IPS-NIHi7 (cell line): Measurements from ENCODE around the gene PCED1B.
A peak's percentile ranks its signal among the peaks of the same experiment; 100 is the strongest.
"Not testable (repeated sequence)": the region's sequence is repeated elsewhere in the genome, so short reads cannot be mapped to it uniquely, and the experiment has no call there.

ENCODE experiments used
- DNase-seq: peaks from one replicate; pipeline ENCODE4 v3.0.0; 2012; ENCODE audit warnings: mixed read lengths; ENCODE audit errors: extremely low spot score

Gene PCED1B

DNA sequence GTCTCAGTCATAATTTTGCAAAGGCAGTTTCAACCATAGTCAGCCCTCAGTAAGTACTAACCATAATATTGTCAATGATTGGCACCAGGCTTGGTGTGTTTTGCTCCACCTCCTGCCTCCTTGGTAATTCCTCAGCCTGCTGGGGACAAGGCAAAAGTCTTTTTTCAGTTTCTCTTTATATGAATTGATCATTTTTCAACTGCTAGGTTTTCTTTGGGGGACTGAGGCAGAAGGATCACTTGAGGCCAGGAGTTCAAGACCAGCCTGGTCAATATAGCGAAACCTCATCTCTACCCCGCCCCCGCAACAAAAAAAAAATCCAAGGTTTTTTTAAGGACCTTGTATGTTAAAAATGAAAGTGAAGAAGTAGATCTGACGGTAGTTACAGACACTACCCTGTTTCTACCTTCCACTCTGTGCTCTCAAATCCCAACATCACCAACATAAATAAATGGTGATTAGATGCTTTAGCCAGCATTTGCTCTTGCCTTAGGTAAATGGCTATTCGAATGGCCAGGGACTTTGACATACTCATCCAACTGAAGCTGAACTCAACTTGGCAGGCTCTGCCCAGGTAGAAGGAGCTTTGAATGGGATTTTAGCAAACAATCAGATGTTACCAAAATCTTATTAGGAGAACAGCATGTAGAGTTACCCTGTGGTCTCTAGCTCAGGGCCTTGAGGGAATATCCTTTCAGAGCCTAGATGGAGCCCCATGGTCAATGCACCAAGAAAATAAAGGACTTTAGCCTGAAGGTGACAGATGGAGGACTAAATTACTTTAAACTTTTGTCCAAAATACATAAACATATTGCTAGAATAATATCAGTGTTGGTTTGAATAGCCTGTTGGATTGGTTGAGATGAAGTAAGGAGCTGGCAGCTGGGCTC is 127.3 kb downstream of the PCED1B start:
- DNase-seq: no peak

DNA sequence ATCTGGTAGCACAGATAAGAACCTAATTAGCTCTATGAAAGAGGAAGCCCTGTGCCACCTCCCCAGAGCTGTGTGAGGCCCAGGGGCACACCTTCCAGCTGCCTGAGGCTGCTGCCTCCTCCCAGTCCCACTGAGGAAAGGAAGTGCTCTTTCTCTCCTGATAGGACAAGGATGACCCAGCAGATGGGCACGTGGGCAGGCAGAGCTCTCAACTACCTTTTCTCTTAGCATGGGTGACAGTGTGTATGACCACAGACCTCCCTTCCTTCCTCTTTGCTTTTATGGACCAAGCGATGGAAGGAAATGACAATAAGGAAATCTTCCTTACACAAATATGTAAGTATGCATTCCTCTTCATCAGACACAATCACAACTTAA is 127.9 kb downstream of the PCED1B start:
- DNase-seq: no peak

DNA sequence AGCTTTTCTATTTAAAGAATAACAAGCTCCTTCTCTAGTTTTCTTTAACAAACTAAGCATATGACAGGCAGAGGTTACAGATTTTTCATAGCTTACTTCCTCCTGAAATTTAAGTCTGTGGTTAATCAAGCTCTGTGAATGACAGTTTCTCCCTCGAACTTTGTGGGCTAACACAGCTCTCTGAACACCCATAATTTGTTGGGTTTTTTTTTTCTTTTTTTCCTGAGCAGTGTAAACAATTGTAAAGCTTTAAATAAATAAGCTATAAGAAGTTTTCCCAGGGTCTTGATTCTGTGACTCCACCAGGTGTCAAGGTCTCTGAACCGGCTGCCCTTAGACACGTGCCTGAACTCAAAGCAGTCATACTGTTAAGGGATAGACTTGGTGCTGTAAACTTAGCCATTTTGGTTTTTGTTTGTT is 128.4 kb downstream of the PCED1B start:
- no peak for DNase-seq

DNA sequence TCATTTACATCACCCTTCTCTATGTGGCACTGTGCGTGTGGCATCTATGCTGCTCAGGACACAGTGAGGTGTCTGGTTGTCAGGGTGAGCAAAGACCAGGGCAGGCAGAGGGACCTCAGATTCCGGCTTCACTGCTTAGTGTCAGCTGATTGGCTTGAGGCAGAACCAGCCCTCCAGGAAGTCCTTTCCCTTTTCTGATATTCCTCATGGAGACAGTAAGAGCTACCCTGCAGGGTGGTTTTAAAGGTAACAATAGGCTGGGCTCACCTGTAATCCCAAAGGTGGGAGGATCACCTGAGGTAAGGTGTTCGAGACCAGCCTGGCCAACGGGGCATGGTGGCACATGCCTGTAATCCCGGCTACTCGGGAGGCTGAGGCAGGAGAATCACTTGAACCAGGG is 129.6 kb downstream of the PCED1B start:
- peak; percentile 43 for DNase-seq

- no peak for DNase-seq
Measured at GRCh38 chr12:47210776-47211175, 131.4 kb downstream of the PCED1B start.

- DNase-seq: no peak
Measured at GRCh38 chr12:47212701-47213039, 133.2 kb downstream of the PCED1B start.

DNA sequence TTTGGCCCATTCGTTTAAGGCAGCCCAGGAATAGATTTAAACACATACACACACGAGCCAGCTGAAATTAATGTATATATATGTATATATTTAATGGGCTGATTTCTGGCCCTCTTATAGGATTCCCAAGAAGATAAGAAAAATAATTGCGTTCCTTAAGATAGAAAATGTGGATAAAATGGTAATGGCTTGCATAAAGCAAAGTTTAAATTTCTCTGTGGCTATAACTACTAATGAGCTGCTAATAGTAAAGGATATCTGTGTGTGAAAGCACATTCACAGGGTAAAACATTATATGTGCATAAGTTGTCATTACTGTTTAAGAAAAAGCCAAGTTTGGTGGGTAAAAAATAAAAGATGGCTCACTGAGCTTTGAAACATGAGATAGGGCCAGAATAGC is 134.0 kb downstream of the PCED1B start:
- no peak for DNase-seq

DNA sequence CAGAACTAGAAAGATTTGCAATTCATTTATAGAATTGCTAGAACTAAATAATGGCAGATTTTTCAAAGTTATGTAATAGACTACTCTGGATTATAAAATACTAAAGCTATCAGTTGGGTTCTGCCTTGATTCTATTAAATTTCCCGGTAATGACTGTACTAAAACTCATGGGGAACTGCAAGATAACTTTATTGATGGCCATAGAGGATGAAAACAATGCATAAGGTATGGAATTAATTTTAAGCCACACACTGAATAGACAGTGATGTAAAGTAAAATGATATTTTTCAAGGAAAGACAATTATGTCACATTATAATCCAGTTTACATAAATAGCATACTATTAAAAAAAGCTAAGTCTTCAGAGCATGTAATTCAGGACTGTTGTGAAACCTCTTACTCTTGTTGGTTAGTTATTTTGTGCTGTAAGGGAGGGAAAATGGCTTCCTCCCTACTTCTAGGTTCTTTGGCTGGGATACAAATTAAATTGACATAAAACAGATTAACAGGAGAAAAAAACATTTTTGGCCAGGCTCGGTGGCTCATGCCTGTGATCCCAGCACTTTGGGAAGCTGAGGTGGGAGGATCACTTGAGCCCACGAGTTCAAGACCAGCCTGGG is 134.7 kb downstream of the PCED1B start:
- DNase-seq: no peak

- DNase-seq: no peak
Measured at GRCh38 chr12:47214771-47215170, 135.3 kb downstream of the PCED1B start.

- DNase-seq: no peak
Measured at GRCh38 chr12:47216150-47216677, 136.8 kb downstream of the PCED1B start.

DNA sequence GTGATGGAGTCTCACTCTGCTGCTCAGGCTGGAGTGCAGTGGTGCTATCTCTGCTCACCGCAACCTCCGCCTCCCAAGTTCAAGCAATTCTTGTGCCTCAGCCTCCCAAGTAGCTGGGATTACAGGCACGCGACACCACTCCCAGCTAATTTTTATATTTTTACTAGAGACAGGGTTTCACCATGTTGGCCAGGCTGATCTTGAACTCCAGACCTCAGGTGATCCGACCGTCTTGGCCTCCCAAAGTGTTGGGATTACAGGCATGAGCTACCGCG is 138.1 kb downstream of the PCED1B start:
- not testable (repeated sequence) for DNase-seq

DNA sequence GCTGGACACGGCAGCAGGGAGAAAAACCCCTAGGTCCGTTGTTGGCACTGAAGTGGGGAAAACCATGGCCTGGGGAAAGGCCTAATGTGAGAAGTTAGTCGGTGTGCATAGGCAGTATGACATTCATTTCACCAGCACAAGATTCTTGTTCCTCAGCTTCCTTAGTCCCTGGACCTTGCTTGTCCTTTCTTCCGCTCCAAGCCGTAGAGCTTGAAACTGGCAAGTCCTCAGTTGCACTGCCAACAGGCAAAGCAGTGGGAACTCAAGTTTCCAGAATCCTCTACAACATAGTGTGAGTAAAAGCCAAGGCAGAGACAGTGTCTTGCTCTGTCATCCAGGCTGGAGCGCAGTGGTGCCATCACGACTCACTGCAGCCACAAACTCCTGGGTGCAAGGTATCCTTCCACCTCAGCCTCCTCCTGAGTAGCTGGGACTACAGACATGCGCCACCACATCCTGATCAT is 138.8 kb downstream of the PCED1B start:
- no peak for DNase-seq

- DNase-seq: no peak
Measured at GRCh38 chr12:47219243-47219642, 139.8 kb downstream of the PCED1B start.

DNA sequence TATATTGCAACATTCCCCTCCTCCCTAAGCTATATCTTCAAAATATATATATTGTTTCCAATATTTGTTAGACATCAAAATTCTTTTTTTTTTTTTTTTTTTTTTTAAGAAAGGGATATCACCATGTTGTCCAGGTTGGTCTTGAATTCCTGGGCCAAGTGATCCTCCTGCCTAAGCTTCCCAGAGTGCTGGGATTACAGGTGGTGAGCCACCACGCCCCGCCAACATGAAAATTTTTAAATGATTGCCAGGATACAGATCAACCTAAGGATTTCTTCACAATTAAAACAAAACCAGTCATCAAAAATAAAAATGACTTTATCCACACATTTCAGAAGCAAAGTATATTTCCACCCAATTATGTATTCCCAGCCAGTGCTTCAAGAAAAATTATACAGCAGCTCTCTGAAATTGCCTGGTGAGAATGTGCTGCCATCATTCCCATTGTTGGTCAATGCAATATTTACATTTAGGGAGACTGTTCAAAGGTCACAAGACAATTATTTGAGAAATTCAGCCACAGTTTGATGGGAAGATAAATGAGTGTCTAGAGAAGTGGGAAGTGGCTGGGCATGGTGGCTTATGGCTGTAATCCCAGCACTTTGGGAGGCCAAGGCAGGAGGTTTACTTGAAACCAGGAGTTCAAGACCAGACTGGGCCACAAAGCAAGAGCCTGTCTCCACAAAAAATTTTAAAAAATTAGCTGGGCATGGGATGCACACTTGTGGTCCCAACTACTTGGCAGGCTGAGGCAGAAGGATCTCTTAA is 142.0 kb downstream of the PCED1B start:
- DNase-seq: no peak

- DNase-seq: no peak
Measured at GRCh38 chr12:47222520-47223030, 143.2 kb downstream of the PCED1B start.

GRCh38 chr12:47223031-47223847 is 143.8 kb downstream of the PCED1B start:
- DNase-seq: peak; percentile 64

DNA sequence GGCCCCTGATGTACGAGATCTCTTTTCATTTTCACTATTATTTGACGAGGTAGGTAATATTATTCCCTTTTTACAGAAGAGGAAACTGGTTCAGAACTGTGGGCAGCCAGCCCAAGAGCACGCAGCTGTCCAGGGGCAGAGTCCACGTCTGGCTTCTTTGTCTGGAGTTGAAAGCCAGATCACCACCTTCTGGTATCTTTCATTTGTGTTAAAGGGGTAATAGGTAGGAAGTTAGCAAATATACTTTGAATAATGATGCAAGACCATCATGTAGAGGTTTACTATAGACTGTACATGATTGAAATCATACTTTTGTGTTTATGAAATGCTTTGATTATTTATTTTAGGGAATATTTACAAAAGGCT is 144.4 kb downstream of the PCED1B start:
- no peak for DNase-seq

- DNase-seq: no peak
Measured at GRCh38 chr12:47224563-47225133, 145.2 kb downstream of the PCED1B start.

- no peak for DNase-seq
Measured at GRCh38 chr12:47225356-47225755, 145.9 kb downstream of the PCED1B start.

DNA sequence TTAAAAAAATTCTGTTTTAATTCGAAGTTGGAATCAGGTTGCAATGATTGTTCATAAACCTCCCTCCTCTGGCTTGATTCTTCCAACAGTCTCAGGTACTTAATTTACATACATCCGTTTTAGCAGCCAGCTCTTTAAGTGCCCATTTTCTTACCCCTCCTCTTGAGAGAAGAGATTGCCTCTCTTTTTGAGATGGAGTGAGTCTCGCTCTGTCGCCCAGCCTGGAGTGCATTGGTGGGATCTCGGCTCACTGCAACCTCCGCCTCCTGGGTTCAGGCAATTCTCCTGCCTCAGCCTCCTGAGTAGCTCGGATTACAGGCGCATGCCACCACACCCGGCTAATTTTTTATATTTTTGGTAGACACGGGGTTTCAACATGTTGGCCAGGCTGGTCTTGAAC is 146.8 kb downstream of the PCED1B start:
- no peak for DNase-seq

DNA sequence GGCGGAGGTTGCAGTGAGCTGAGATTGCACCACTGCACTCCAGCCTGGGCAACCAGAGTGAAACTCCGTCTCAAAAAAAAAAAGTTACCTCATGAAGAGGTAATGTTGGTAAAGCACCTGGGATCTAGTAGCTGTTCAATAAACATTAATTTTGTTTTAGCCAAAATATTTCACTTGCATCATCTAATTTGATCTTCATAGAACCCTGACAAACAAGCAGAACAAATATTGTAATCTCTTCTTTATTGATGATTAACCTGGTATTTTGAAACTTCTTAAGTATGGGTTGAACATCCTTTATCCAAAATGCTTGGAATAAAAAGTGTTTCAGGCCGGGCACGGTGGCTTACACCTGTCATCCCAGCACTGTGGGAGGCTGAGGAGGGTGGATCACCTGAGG is 149.4 kb downstream of the PCED1B start:
- no peak for DNase-seq
